WTC11 (cell line): ENCODE data around the gene FCER1G. TPM values are rescaled to one million over a fixed set of nuclear protein-coding genes. Genes with fewer than 3 reads are reported as not detected.

ENCODE experiments used
- ATAC-seq: fragments of 200-7000 bp; cut with Tn5 transposase; 2 replicates; pipeline ENCODE4 v1.10.0; 2021; ENCODE audit warnings: mild to moderate bottlenecking, moderate library complexity
- CTCF ChIA-PET: fragments of 300-600 bp; sonication (Branson Sonifier 250); formaldehyde crosslinking; loops from one replicate; lab custom pipeline; 2021; ENCODE audit warnings: antibody characterized with exemption; lab: Charles Lee
- POLR2A ChIA-PET: fragments of 350-600 bp; sonication (Branson Sonifier 250); formaldehyde crosslinking; loops from one replicate; lab custom pipeline; 2021; ENCODE audit warnings: antibody characterized with exemption; lab: Charles Lee
- DNase-seq: peaks from one replicate; pipeline ENCODE4 v3.0.0; 2021; ENCODE audit warnings: low spot score
- H3K27ac Mint-ChIP-seq: 2 replicates; pipeline ENCODE4 v1.8.0; 2021; ENCODE audit warnings: mixed read lengths
- H3K27me3 Mint-ChIP-seq: 2 replicates; pipeline ENCODE4 v1.8.0; 2021; ENCODE audit warnings: low read depth, mild to moderate bottlenecking, moderate library complexity, mixed read lengths
- H3K36me3 Mint-ChIP-seq: 2 replicates; pipeline ENCODE4 v1.8.0; 2021; ENCODE audit warnings: mixed read lengths
- H3K4me1 Mint-ChIP-seq: 2 replicates; pipeline ENCODE4 v1.8.0; 2022; ENCODE audit warnings: mixed read lengths
- H3K4me3 Mint-ChIP-seq: 2 replicates; pipeline ENCODE4 v1.8.0; 2021; ENCODE audit warnings: mild to moderate bottlenecking, moderate library complexity, mixed read lengths
- H3K9me3 Mint-ChIP-seq: 2 replicates; pipeline ENCODE4 v1.8.0; 2021; ENCODE audit warnings: mixed read lengths
- AR ChIP-seq: fragments of 250-450 bp; sonication (Bioruptor Pico); IDR thresholded peaks from 2 replicates; pipeline ENCODE4 v1.9.0; 2021; ENCODE audit warnings: mild to moderate bottlenecking
- E2F1 ChIP-seq: sonication (generic); formaldehyde crosslinking; IDR thresholded peaks from 2 replicates; pipeline ENCODE4 v1.8.0; 2022; ENCODE audit warnings: mild to moderate bottlenecking, missing genetic modification reagents
- E2F5 ChIP-seq: sonication (generic); formaldehyde crosslinking; IDR thresholded peaks from 2 replicates; pipeline ENCODE4 v1.8.1; 2022; ENCODE audit warnings: mild to moderate bottlenecking, moderate library complexity, missing genetic modification reagents
- ELF4 ChIP-seq: sonication (generic); formaldehyde crosslinking; IDR thresholded peaks from 2 replicates; pipeline ENCODE4 v1.8.1; 2022; ENCODE audit warnings: low read depth, mild to moderate bottlenecking, moderate library complexity, missing genetic modification reagents
- ETV6 ChIP-seq: sonication (generic); formaldehyde crosslinking; IDR thresholded peaks from 2 replicates; pipeline ENCODE4 v1.8.1; 2022; ENCODE audit warnings: mild to moderate bottlenecking, missing genetic modification reagents
- FOXP1 ChIP-seq: sonication (generic); formaldehyde crosslinking; IDR thresholded peaks from 2 replicates; pipeline ENCODE4 v1.8.0; 2022; ENCODE audit warnings: missing genetic modification reagents, mild to moderate bottlenecking, moderate library complexity, borderline replicate concordance
- HMGA2 ChIP-seq: fragments of 250-450 bp; sonication (Bioruptor Pico); IDR thresholded peaks from 2 replicates; pipeline ENCODE4 v1.4.0; 2021; ENCODE audit warnings: mild to moderate bottlenecking, moderate library complexity
- KAT7 ChIP-seq: sonication (generic); formaldehyde crosslinking; IDR thresholded peaks from 2 replicates; pipeline ENCODE4 v1.8.1; 2023; ENCODE audit warnings: missing genetic modification reagents, mild to moderate bottlenecking, borderline replicate concordance
- MAX ChIP-seq: sonication (generic); formaldehyde crosslinking; IDR thresholded peaks from 2 replicates; pipeline ENCODE4 v1.8.0; 2022; ENCODE audit warnings: mild to moderate bottlenecking, missing genetic modification reagents
- NFE2L1 ChIP-seq: sonication (generic); formaldehyde crosslinking; IDR thresholded peaks from 2 replicates; pipeline ENCODE4 v1.8.1; 2023; ENCODE audit warnings: missing genetic modification reagents
- OVOL2 ChIP-seq: fragments of 250-450 bp; sonication (Bioruptor Pico); IDR thresholded peaks from 2 replicates; pipeline ENCODE4 v1.9.0; 2021; ENCODE audit warnings: mild to moderate bottlenecking, borderline replicate concordance
- PRDM15 ChIP-seq: sonication (generic); formaldehyde crosslinking; IDR thresholded peaks from 2 replicates; pipeline ENCODE4 v1.8.0; 2022; ENCODE audit warnings: missing genetic modification reagents
- PRRX2 ChIP-seq: fragments of 250-450 bp; sonication (Bioruptor Pico); IDR thresholded peaks from 2 replicates; pipeline ENCODE4 v1.8.0; 2021; ENCODE audit warnings: mild to moderate bottlenecking
- RORB ChIP-seq: fragments of 250-450 bp; sonication (Bioruptor Pico); IDR thresholded peaks from 2 replicates; pipeline ENCODE4 v1.9.0; 2021; ENCODE audit warnings: mild to moderate bottlenecking
- TCF7 ChIP-seq: sonication (generic); formaldehyde crosslinking; IDR thresholded peaks from 2 replicates; pipeline ENCODE4 v1.8.0; 2022; ENCODE audit warnings: mild to moderate bottlenecking, low read depth, missing genetic modification reagents, moderate library complexity
- ZBTB21 ChIP-seq: sonication (generic); formaldehyde crosslinking; IDR thresholded peaks from 2 replicates; pipeline ENCODE4 v1.8.1; 2023; ENCODE audit warnings: mild to moderate bottlenecking, missing genetic modification reagents, borderline replicate concordance
- ZNF232 ChIP-seq: sonication (generic); formaldehyde crosslinking; IDR thresholded peaks from 2 replicates; pipeline ENCODE4 v1.8.0; 2022; ENCODE audit warnings: mild to moderate bottlenecking, missing genetic modification reagents
- ZNF263 ChIP-seq: sonication (generic); formaldehyde crosslinking; IDR thresholded peaks from 2 replicates; pipeline ENCODE4 v1.8.1; 2022; ENCODE audit warnings: low read depth, mild to moderate bottlenecking, moderate library complexity, missing genetic modification reagents
- ZNF281 ChIP-seq: sonication (generic); formaldehyde crosslinking; IDR thresholded peaks from 2 replicates; pipeline ENCODE4 v1.8.0; 2023; ENCODE audit warnings: mild to moderate bottlenecking, missing genetic modification reagents
- ZNF317 ChIP-seq: sonication (generic); formaldehyde crosslinking; IDR thresholded peaks from 2 replicates; pipeline ENCODE4 v1.8.1; 2023; ENCODE audit warnings: low read depth, mild to moderate bottlenecking, moderate library complexity, missing genetic modification reagents, borderline replicate concordance
- ZNF671 ChIP-seq: fragments of 250-450 bp; sonication (Bioruptor Pico); IDR thresholded peaks from 2 replicates; pipeline ENCODE4 v1.8.0; 2021; ENCODE audit warnings: mild to moderate bottlenecking
- total RNA-seq: library from RNA; stranded (reverse); gene quantifications from 3 replicates; pipeline ENCODE4 v1.2.3, GENCODE V29; 2021

The FCER1G gene
- total RNA-seq, 1 experiment from 2014 or later = 0.85 TPM

- H3K36me3 Mint-ChIP-seq = 0 out of 2 replicates have a peak, but pooled peaks cover 3% of the 10 kb centered on the region
- no peak for ATAC-seq
- no peak overlapping the region for H3K4me3 Mint-ChIP-seq
- no peaks in the 10 kb centered on the region for H3K9me3 Mint-ChIP-seq
- ChIA-PET POLR2A (no interaction called here), CTCF (no interaction called here)
- H3K4me1 Mint-ChIP-seq = peaks cover 15% of the 10 kb centered on the region
- no peak overlapping the region for H3K27ac Mint-ChIP-seq
- TF ChIP-seq ZBTB21 (no peak), FOXP1 (no peak), ELF4 (CRISPR knock-in tag) (no peak), MAX (CRISPR knock-in tag) (no peak), E2F1 (CRISPR knock-in tag) (no peak), ZNF263 (no peak), ETV6 (CRISPR knock-in tag) (no peak), HMGA2 (CRISPR knock-in tag) (no peak), TCF7 (no peak), OVOL2 (no peak), ZNF671 (CRISPR knock-in tag) (no peak), NFE2L1 (no peak), AR (CRISPR knock-in tag) (no peak), ZNF317 (CRISPR knock-in tag) (no peak), E2F5 (CRISPR knock-in tag) (no peak), ZNF281 (CRISPR knock-in tag) (no peak), RORB (CRISPR knock-in tag) (no peak), ZNF232 (CRISPR knock-in tag) (no peak), PRRX2 (CRISPR knock-in tag) (no peak)
- H3K27me3 Mint-ChIP-seq = no peaks in the 10 kb centered on the region
- no peak for DNase-seq
Observed at GRCh38 chr1:161189036-161189435, 26.1 kb upstream of the FCER1G start.

- no peak for DNase-seq
- H3K27me3 Mint-ChIP-seq = no peaks in the 10 kb centered on the region
- H3K9me3 Mint-ChIP-seq = no peaks in the 10 kb centered on the region
- ChIA-PET POLR2A (no interaction called here), CTCF (interaction anchor here (0.6 to 3.2 kb wide), 12 partner anchors 10 to 201 kb away, joined by 3 to 22 read pairs (median 4); partner anchors contain the start of genes B4GALT3, NDUFS2, PCP4L1 and PPOX)
- 0 out of 2 replicates have a peak, but pooled peaks cover 3% of the 10 kb centered on the region for H3K36me3 Mint-ChIP-seq
- H3K4me1 Mint-ChIP-seq = peaks cover 11% of the 10 kb centered on the region
- peak; percentile 83 for TF ChIP-seq PRDM15 (CRISPR knock-in tag)
- TF ChIP-seq KAT7 = no peak
- peak; percentile 74 for ATAC-seq
- H3K27ac Mint-ChIP-seq = no peak overlapping the region
- peak overlapping the region; percentile 16; the same call in 1 of the 2 replicates for H3K4me3 Mint-ChIP-seq
Observed at GRCh38 chr1:161190962-161191521, 24.1 kb upstream of the FCER1G start.
